Naive B cell (primary cell): Measurements from ENCODE around the gene FHOD1. TPM values are rescaled to one million over a fixed set of nuclear protein-coding genes. Genes with fewer than 3 reads are reported as not detected.

Experiments
- ATAC-seq, 2 donors: fragments of 150-1000 bp; cut with Tn5 transposase; 2 replicates each; pipeline ENCODE4 v1.10.0; 2021; ENCODE audit warnings: low read depth in 2 of 2, mild to moderate bottlenecking in 2 of 2, moderate library complexity in 2 of 2
- DNase-seq: peaks from one replicate; pipeline ENCODE4 v3.0.0; 2022
- H3K27ac Mint-ChIP-seq, 6 donors: one replicate each; pipeline ENCODE4 v1.8.0; 2020 to 2022; ENCODE audit warnings: mild to moderate bottlenecking in 6 of 6, mixed read lengths in 6 of 6, moderate library complexity in 5 of 6, inconsistent platforms in 2 of 6
- H3K27me3 Mint-ChIP-seq, 3 donors: one replicate each; pipeline ENCODE4 v1.8.0; 2021 to 2022; ENCODE audit warnings: mixed read lengths in 3 of 3, mild to moderate bottlenecking in 1 of 3
- H3K36me3 Mint-ChIP-seq, 2 donors: one replicate each; pipeline ENCODE4 v1.8.0; 2020 to 2022; ENCODE audit warnings: mixed read lengths in 2 of 2, inconsistent platforms in 1 of 2, mild to moderate bottlenecking in 1 of 2
- H3K4me1 Mint-ChIP-seq, 3 donors: one replicate each; pipeline ENCODE4 v1.8.0; 2020 to 2022; ENCODE audit warnings: mixed read lengths in 3 of 3, inconsistent platforms in 1 of 3, mild to moderate bottlenecking in 1 of 3, moderate library complexity in 1 of 3
- H3K4me3 Mint-ChIP-seq, 8 donors: one replicate each; pipeline ENCODE4 v1.8.0; 2020 to 2022; ENCODE audit warnings: mild to moderate bottlenecking in 8 of 8, mixed read lengths in 8 of 8, moderate library complexity in 8 of 8, inconsistent platforms in 2 of 8
- H3K9me3 Mint-ChIP-seq, 7 donors: one replicate each; pipeline ENCODE4 v1.8.0; 2020 to 2022; ENCODE audit warnings: mixed read lengths in 7 of 7, mild to moderate bottlenecking in 5 of 7, inconsistent platforms in 2 of 7, moderate library complexity in 1 of 7
- polyA plus RNA-seq, 6 donors: library from polyadenylated mRNA; unstranded; fragments of 300-500 nt; fragmentation: Illumina TruSeq; gene quantifications; one replicate each; pipeline ENCODE4 v1.2.3, GENCODE V29; 2021; ENCODE audit warnings: low read depth in 6 of 6

FHOD1 gene
- polyA plus RNA-seq, 6 donors from 2014 or later: 1.4 to 4.8 (median 2.3) TPM

- ATAC-seq (no peak), DNase-seq (no peak)
- H3K9me3 Mint-ChIP-seq: no peaks in the 10 kb centered on the region
- no peak overlapping the region for H3K4me3 Mint-ChIP-seq
- peak overlapping the region in 1 of 6 donors; percentile 36 for H3K27ac Mint-ChIP-seq
- peaks cover 0 to 6% (median 5%) of the 10 kb centered on the region in 3 donors for H3K4me1 Mint-ChIP-seq
- no peaks in the 10 kb centered on the region for H3K27me3 Mint-ChIP-seq
- no peaks in the 10 kb centered on the region for H3K36me3 Mint-ChIP-seq
Measured at GRCh38 chr16:67211674-67212073, 35.6 kb downstream of the FHOD1 start.

DNA sequence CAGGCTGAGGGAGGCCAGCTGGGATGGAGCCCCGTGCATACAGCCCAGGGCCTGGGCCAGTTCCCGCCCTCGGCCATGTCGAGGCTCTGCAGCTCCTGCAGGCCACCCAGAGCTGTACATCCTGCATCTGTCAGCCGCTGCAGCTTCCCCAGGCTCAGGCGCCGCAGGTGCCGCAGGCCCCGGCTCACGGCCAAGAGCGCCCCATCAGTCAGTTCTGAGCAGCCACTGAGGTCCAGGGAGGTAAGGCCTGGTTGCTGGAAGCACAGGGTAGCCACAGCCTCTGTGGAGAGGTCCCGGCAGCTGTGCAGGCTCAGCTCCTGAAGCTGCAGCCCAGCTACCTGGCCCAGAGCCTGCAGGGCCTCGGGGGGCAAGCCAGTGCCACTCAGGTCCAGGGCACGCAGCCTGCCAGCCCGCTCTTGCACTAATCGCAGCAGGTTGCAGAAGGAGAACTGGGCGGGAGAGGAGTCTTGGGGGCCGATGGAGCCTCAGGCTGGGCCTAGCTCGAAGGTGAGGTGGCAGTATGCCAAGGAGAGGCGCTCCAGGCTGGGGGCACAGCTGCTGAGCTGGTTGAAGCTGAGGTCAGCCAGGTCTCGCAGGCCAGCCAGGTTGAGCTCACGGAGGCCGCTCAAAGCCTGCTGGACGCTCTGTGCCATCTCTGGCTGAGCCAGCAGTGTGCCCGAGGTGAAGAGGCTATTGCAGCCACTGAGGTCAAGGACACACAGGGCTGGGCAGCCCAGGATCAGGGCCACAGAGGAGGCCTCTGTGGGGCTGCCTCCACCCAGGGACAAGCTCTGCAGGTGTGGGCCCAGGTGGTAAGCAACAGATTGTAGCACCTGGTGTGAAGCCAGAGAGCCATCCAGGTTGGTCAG lies 37.0 kb downstream of the FHOD1 start:
- no peak for ATAC-seq
- Mint-ChIP-seq H3K4me3 (no peak overlapping the region), H3K27ac (peak overlapping the region in 1 of 6 donors; percentile 43), H3K4me1 (peaks cover 0 to 3% (median 0%) of the 10 kb centered on the region in 3 donors), H3K27me3 (no peaks in the 10 kb centered on the region), H3K36me3 (no peaks in the 10 kb centered on the region), H3K9me3 (no peaks in the 10 kb centered on the region)
- no peak for DNase-seq

DNA sequence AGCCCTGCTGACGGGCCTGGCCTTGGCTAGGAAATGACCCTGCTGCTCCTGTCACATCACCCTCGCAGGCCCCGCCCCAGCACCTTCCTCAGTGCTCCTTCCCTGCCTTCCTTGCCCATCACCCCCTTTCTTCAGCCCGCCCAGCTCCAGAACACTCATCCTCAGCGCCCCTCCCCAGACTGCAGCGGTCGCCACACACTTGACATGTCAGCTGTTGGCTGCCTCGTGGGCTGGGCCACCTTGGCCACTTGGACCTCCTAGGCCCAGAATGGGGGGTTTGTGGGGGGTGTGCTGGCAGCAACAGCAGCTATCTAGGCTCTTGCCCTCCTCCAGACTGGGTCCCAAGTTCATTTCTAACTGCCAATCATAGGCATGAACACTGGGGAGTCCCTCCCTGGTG lies 37.7 kb downstream of the FHOD1 start:
- Mint-ChIP-seq H3K36me3 (no peaks in the 10 kb centered on the region), H3K4me1 (peaks cover 0 to 3% (median 0%) of the 10 kb centered on the region in 3 donors), H3K27ac (no peak overlapping the region), H3K4me3 (no peak overlapping the region), H3K9me3 (no peaks in the 10 kb centered on the region), H3K27me3 (no peaks in the 10 kb centered on the region)
- no peak for ATAC-seq
- DNase-seq: no peak

GRCh38 chr16:67208154-67208896 lies 39.0 kb downstream of the FHOD1 start:
- H3K9me3 Mint-ChIP-seq: no peaks in the 10 kb centered on the region
- H3K36me3 Mint-ChIP-seq: no peaks in the 10 kb centered on the region
- DNase-seq: no peak
- H3K4me1 Mint-ChIP-seq: peaks cover 0 to 3% (median 0%) of the 10 kb centered on the region in 3 donors
- no peak overlapping the region for H3K4me3 Mint-ChIP-seq
- no peaks in the 10 kb centered on the region for H3K27me3 Mint-ChIP-seq
- no peak for ATAC-seq
- H3K27ac Mint-ChIP-seq: peak overlapping the region in 1 of 6 donors; percentile 59

GRCh38 chr16:67207249-67208091 lies 39.8 kb downstream of the FHOD1 start:
- DNase-seq (no peak), ATAC-seq (no peak)
- Mint-ChIP-seq H3K27ac (no peak overlapping the region), H3K4me3 (no peak overlapping the region), H3K36me3 (no peaks in the 10 kb centered on the region), H3K4me1 (peaks cover 0 to 3% (median 0%) of the 10 kb centered on the region in 3 donors), H3K9me3 (no peaks in the 10 kb centered on the region), H3K27me3 (no peaks in the 10 kb centered on the region)

- H3K9me3 Mint-ChIP-seq: no peaks in the 10 kb centered on the region
- peak overlapping the region in 2 of 6 donors; percentile 43 to 47 for H3K27ac Mint-ChIP-seq
- no peaks in the 10 kb centered on the region for H3K27me3 Mint-ChIP-seq
Measured at GRCh38 chr16:67206838-67207248, 40.4 kb downstream of the FHOD1 start.

GRCh38 chr16:67206129-67206837 lies 41.0 kb downstream of the FHOD1 start:
- no peaks in the 10 kb centered on the region for H3K27me3 Mint-ChIP-seq
- no peak for ATAC-seq
- no peaks in the 10 kb centered on the region for H3K9me3 Mint-ChIP-seq
- H3K36me3 Mint-ChIP-seq: no peaks in the 10 kb centered on the region
- peak overlapping the region in 2 of 6 donors; percentile 43 to 61 for H3K27ac Mint-ChIP-seq
- DNase-seq: no peak
- H3K4me1 Mint-ChIP-seq: peaks cover 0 to 3% (median 0%) of the 10 kb centered on the region in 3 donors
- H3K4me3 Mint-ChIP-seq: no peak overlapping the region

More at GRCh38 chr16:67206838-67207248, 40.4 kb downstream of the FHOD1 start:
- Mint-ChIP-seq H3K4me3 (no peak overlapping the region), H3K36me3 (no peaks in the 10 kb centered on the region), H3K4me1 (peaks cover 0 to 3% (median 0%) of the 10 kb centered on the region in 3 donors)
- DNase-seq: no peak
- no peak for ATAC-seq

DNA sequence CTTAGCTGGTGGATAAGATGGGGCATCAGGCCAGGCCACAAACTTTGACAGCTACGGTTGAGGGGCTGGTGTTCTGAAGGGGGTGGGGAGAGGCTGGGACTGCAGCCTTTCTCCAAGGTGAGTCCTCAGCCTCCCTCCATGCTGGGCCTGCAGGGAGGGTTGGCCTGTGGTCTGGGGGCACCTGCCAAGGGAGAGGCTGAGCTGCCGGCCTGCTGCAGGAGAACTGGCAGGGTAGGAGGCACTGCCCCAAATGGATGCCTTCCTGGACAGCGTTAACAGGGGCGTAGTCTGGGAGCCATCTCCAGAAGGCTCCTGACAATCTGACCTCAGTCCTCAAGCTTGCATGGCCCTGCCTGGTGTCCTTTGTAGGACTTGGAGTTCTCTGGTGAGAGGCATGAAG lies 43.2 kb downstream of the FHOD1 start:
- Mint-ChIP-seq H3K27ac (peak overlapping the region in 1 of 6 donors; percentile 66), H3K27me3 (no peaks in the 10 kb centered on the region), H3K4me1 (peaks cover 0 to 8% (median 5%) of the 10 kb centered on the region in 3 donors), H3K9me3 (no peaks in the 10 kb centered on the region), H3K4me3 (no peak overlapping the region), H3K36me3 (peaks cover 0 to 6% of the 10 kb centered on the region in 2 donors)
- DNase-seq (no peak), ATAC-seq (no peak)

- Mint-ChIP-seq H3K27me3 (no peaks in the 10 kb centered on the region), H3K36me3 (peaks cover 0 to 6% of the 10 kb centered on the region in 2 donors), H3K27ac (no peak overlapping the region), H3K4me1 (peaks cover 5 to 12% (median 11%) of the 10 kb centered on the region in 3 donors), H3K4me3 (no peak overlapping the region), H3K9me3 (no peaks in the 10 kb centered on the region)
- DNase-seq (no peak), ATAC-seq (no peak)
Measured at GRCh38 chr16:67202956-67203493, 44.3 kb downstream of the FHOD1 start.

GRCh38 chr16:67202426-67202825 lies 44.9 kb downstream of the FHOD1 start:
- Mint-ChIP-seq H3K36me3 (peaks cover 0 to 6% of the 10 kb centered on the region in 2 donors), H3K27ac (no peak overlapping the region), H3K4me3 (no peak overlapping the region), H3K4me1 (peaks cover 5 to 13% (median 12%) of the 10 kb centered on the region in 3 donors), H3K9me3 (no peaks in the 10 kb centered on the region), H3K27me3 (no peaks in the 10 kb centered on the region)
- DNase-seq: no peak
- ATAC-seq: no peak

GRCh38 chr16:67201411-67202345 lies 45.6 kb downstream of the FHOD1 start:
- Mint-ChIP-seq H3K4me1 (peaks cover 13 to 18% (median 15%) of the 10 kb centered on the region in 3 donors), H3K9me3 (no peaks in the 10 kb centered on the region), H3K4me3 (no peak overlapping the region), H3K27ac (peak overlapping the region in 1 of 6 donors; percentile 54), H3K27me3 (no peaks in the 10 kb centered on the region), H3K36me3 (peaks cover 2 to 11% of the 10 kb centered on the region in 2 donors)
- ATAC-seq: no peak
- DNase-seq: no peak
